Neural progenitor cell (in vitro differentiated cells): ENCODE measurements around the gene SPACA9. TPM values are rescaled to one million over a fixed set of nuclear protein-coding genes. Genes with fewer than 3 reads are reported as not detected.

Source experiments
- DNase-seq: peaks from one replicate; pipeline ENCODE4 v3.0.0-alpha.2; 2016; ENCODE audit warnings: low spot score
- H2AFZ ChIP-seq: fragments of 200-600 bp; sonication (generic); replicated peaks from 2 replicates; pipeline ENCODE4 v1.6.1; 2016; ENCODE audit warnings: antibody characterized with exemption
- H3F3A ChIP-seq: fragments of 200-600 bp; sonication (generic); 2 replicates; pipeline ENCODE4 v1.6.1; 2016; ENCODE audit warnings: antibody characterized with exemption, low read depth
- H3K27ac ChIP-seq: fragments of 200-600 bp; sonication (generic); 2 replicates; pipeline ENCODE4 v1.5.1; 2016; ENCODE audit warnings: mild to moderate bottlenecking
- H3K27me3 ChIP-seq: fragments of 200-600 bp; sonication (generic); 2 replicates; pipeline ENCODE4 v1.6.1; 2016; ENCODE audit warnings: mild to moderate bottlenecking, moderate library complexity
- H3K36me3 ChIP-seq: fragments of 200-600 bp; sonication (generic); 2 replicates; pipeline ENCODE4 v1.5.1; 2016
- H3K4me1 ChIP-seq: fragments of 200-600 bp; sonication (generic); 2 replicates; pipeline ENCODE4 v1.6.1; 2016; ENCODE audit warnings: mixed run types
- H3K4me2 ChIP-seq: fragments of 200-600 bp; sonication (generic); 2 replicates; pipeline ENCODE4 v1.6.1; 2016
- H3K4me3 ChIP-seq: fragments of 200-600 bp; sonication (generic); 2 replicates; pipeline ENCODE4 v1.5.1; 2016
- H3K79me2 ChIP-seq: fragments of 200-600 bp; sonication (generic); 2 replicates; pipeline ENCODE4 v1.6.1; 2016; ENCODE audit warnings: low read depth
- H3K9ac ChIP-seq: fragments of 200-600 bp; sonication (generic); 2 replicates; pipeline ENCODE4 v1.6.1; 2016
- H3K9me3 ChIP-seq: fragments of 200-600 bp; sonication (generic); 2 replicates; pipeline ENCODE4 v1.5.1; 2016; ENCODE audit warnings: low read depth
- H4K20me1 ChIP-seq: fragments of 200-600 bp; sonication (generic); 2 replicates; pipeline ENCODE4 v1.6.1; 2016; ENCODE audit warnings: low read depth
- H3K27ac Mint-ChIP-seq: 3 replicates; pipeline ENCODE4 v1.8.0; 2021; ENCODE audit warnings: mixed read lengths
- H3K27me3 Mint-ChIP-seq: 2 replicates; pipeline ENCODE4 v1.8.0; 2022; ENCODE audit warnings: low read depth, mild to moderate bottlenecking, inconsistent platforms, moderate library complexity, mixed read lengths; ENCODE audit not compliant: insufficient read depth
- H3K36me3 Mint-ChIP-seq: 3 replicates; pipeline ENCODE4 v1.8.0; 2021; ENCODE audit warnings: mixed read lengths
- H3K4me1 Mint-ChIP-seq: 3 replicates; pipeline ENCODE4 v1.8.0; 2021; ENCODE audit warnings: mixed read lengths
- H3K4me3 Mint-ChIP-seq: 3 replicates; pipeline ENCODE4 v1.8.0; 2021; ENCODE audit warnings: mild to moderate bottlenecking, moderate library complexity, mixed read lengths
- H3K9me3 Mint-ChIP-seq: 3 replicates; pipeline ENCODE4 v1.8.0; 2020; ENCODE audit warnings: mixed read lengths
- CTCF ChIP-seq: fragments of 200-600 bp; sonication (generic); IDR thresholded peaks from 2 replicates; pipeline ENCODE4 v1.5.1; 2017; ENCODE audit warnings: antibody characterized with exemption, mild to moderate bottlenecking
- EZH2 ChIP-seq: fragments of 200-600 bp; sonication (generic); IDR thresholded peaks from 2 replicates; pipeline ENCODE4 v1.6.1; 2017; ENCODE audit warnings: antibody characterized with exemption, mild to moderate bottlenecking, moderate library complexity
- EZH2phosphoT487 ChIP-seq: fragments of 200-600 bp; sonication (generic); IDR thresholded peaks from 2 replicates; pipeline ENCODE4 v1.6.1; 2017; ENCODE audit warnings: antibody characterized with exemption
- total RNA-seq: library from RNA; depleted of rRNA; stranded (reverse); fragments of >200 nt; gene quantifications from 2 replicates; pipeline ENCODE4 v1.2.3, GENCODE V29; 2015; ENCODE audit warnings: low replicate concordance

Gene SPACA9
- total RNA-seq, 1 donor from 2014 or later = 1.9 TPM

GRCh38 chr9:132846918-132847515 lies 31.7 kb upstream of the SPACA9 start:
- H3K9me3 Mint-ChIP-seq = no peaks in the 10 kb centered on the region
- H3K4me3 ChIP-seq = no peak overlapping the region
- no peak overlapping the region for H3K4me2 ChIP-seq
- no peaks in the 10 kb centered on the region for H3K4me1 ChIP-seq
- peaks cover 2% of the 10 kb centered on the region for H3K36me3 Mint-ChIP-seq
- peaks cover 8% of the 10 kb centered on the region for H3K4me1 Mint-ChIP-seq
- H3K79me2 ChIP-seq = no peaks in the 10 kb centered on the region
- no peaks in the 10 kb centered on the region for H3K27me3 ChIP-seq
- H3K4me3 Mint-ChIP-seq = no peak overlapping the region
- no peak overlapping the region for H3K27ac ChIP-seq
- H2AFZ ChIP-seq = no peak overlapping the region
- no peak overlapping the region for H3K9ac ChIP-seq
- H3K27ac Mint-ChIP-seq = no peak overlapping the region
- H3K27me3 Mint-ChIP-seq = no peaks in the 10 kb centered on the region
- DNase-seq = no peak
- no peaks in the 10 kb centered on the region for H3K36me3 ChIP-seq
- no peaks in the 10 kb centered on the region for H4K20me1 ChIP-seq
- TF ChIP-seq EZH2 (no peak), EZH2phosphoT487 (no peak), CTCF (no peak)
- no peaks in the 10 kb centered on the region for H3F3A ChIP-seq
- H3K9me3 ChIP-seq = no peaks in the 10 kb centered on the region

DNA sequence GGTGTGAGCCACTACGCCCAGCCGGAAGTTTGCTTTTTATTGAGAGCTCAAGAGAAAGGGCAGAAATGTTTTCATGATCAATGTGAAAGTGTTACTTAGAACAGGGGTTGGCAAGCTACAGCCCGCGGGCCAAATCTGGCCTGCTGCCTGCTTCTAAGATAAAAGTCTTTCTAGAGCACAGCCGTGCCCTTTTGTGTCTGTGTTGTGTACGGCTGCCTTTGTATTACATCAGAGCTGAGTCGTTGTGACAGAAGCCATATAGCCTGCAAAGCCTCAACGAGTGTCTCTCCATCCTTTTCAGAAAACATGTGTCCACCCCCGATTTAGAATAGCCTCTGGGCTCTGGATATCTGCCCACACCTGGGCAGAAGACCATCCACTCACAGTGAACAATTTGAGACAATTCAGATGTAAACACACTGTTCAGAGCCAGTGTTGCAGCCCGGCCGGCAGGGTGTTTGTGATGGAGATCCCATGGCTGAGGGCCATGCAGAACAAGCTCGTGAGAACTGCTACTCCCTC lies 29.5 kb upstream of the SPACA9 start:
- Histone ChIP-seq H3K4me2 (no peak overlapping the region), H3K4me3 (no peak overlapping the region), H3K36me3 (no peaks in the 10 kb centered on the region), H3K27ac (no peak overlapping the region), H3K4me1 (no peaks in the 10 kb centered on the region), H3K27me3 (no peaks in the 10 kb centered on the region), H3K79me2 (no peaks in the 10 kb centered on the region), H4K20me1 (no peaks in the 10 kb centered on the region), H3K9ac (no peak overlapping the region), H3K9me3 (no peaks in the 10 kb centered on the region), H3F3A (no peaks in the 10 kb centered on the region), H2AFZ (no peak overlapping the region)
- Mint-ChIP-seq H3K4me1 (peaks cover 2% of the 10 kb centered on the region), H3K4me3 (no peak overlapping the region), H3K36me3 (no peaks in the 10 kb centered on the region), H3K9me3 (peaks cover 2% of the 10 kb centered on the region), H3K27ac (no peak overlapping the region), H3K27me3 (no peaks in the 10 kb centered on the region)
- TF ChIP-seq EZH2phosphoT487 (no peak), EZH2 (no peak), CTCF (no peak)
- no peak for DNase-seq

GRCh38 chr9:132853482-132853881 lies 25.2 kb upstream of the SPACA9 start:
- H3K9me3 ChIP-seq = no peaks in the 10 kb centered on the region
- H3K27ac ChIP-seq = no peak overlapping the region
- H3K79me2 ChIP-seq = no peaks in the 10 kb centered on the region
- H3F3A ChIP-seq = peaks cover 4% of the 10 kb centered on the region
- DNase-seq = no peak
- no peak overlapping the region for H3K9ac ChIP-seq
- H3K27me3 Mint-ChIP-seq = peaks cover 2% of the 10 kb centered on the region
- no peak overlapping the region for H3K27ac Mint-ChIP-seq
- no peak overlapping the region for H3K4me2 ChIP-seq
- no peaks in the 10 kb centered on the region for H3K27me3 ChIP-seq
- H3K4me1 Mint-ChIP-seq = peaks cover 12% of the 10 kb centered on the region
- no peak overlapping the region for H2AFZ ChIP-seq
- H3K4me3 ChIP-seq = no peak overlapping the region
- TF ChIP-seq EZH2phosphoT487 = no peak
- no peak for TF ChIP-seq EZH2
- no peaks in the 10 kb centered on the region for H3K36me3 Mint-ChIP-seq
- H3K4me1 ChIP-seq = peaks cover 15% of the 10 kb centered on the region
- H3K9me3 Mint-ChIP-seq = peaks cover 2% of the 10 kb centered on the region
- no peaks in the 10 kb centered on the region for H4K20me1 ChIP-seq
- no peak overlapping the region for H3K4me3 Mint-ChIP-seq
- no peaks in the 10 kb centered on the region for H3K36me3 ChIP-seq

GRCh38 chr9:132854832-132855231 lies 23.9 kb upstream of the SPACA9 start:
- no peak for TF ChIP-seq EZH2phosphoT487
- no peak for TF ChIP-seq EZH2
- TF ChIP-seq CTCF = no peak
- H3K4me2 ChIP-seq = no peak overlapping the region
- H3K27me3 ChIP-seq = no peaks in the 10 kb centered on the region
- H3K4me1 ChIP-seq = peaks cover 15% of the 10 kb centered on the region
- no peak overlapping the region for H3K9ac ChIP-seq
- H4K20me1 ChIP-seq = no peaks in the 10 kb centered on the region
- H3K36me3 ChIP-seq = no peaks in the 10 kb centered on the region
- no peaks in the 10 kb centered on the region for H3K79me2 ChIP-seq
- no peaks in the 10 kb centered on the region for H3K9me3 ChIP-seq
- H3K27ac ChIP-seq = no peak overlapping the region
- no peak overlapping the region for H2AFZ ChIP-seq
- Mint-ChIP-seq H3K4me1 (peaks cover 16% of the 10 kb centered on the region), H3K4me3 (no peak overlapping the region), H3K27me3 (peaks cover 2% of the 10 kb centered on the region), H3K9me3 (peaks cover 2% of the 10 kb centered on the region), H3K36me3 (no peaks in the 10 kb centered on the region), H3K27ac (no peak overlapping the region)
- H3K4me3 ChIP-seq = no peak overlapping the region
- peaks cover 4% of the 10 kb centered on the region for H3F3A ChIP-seq
- DNase-seq = no peak
